GM18870 (cell line): Measurements from ENCODE around the gene IL27RA.
"Not testable (repeated sequence)": the region's sequence is repeated elsewhere in the genome, so short reads cannot be mapped to it uniquely, and the experiment has no call there.

Source experiments
- ATAC-seq: cut with Tn5 transposase; IDR thresholded peaks from one replicate; pipeline ENCODE4 v1.9.1; 2021; ENCODE audit warnings: moderate library complexity; ENCODE audit not compliant: unreplicated experiment

Gene IL27RA

GRCh38 chr19:14027856-14028450 is 3.6 kb upstream of the IL27RA start, which contains the start of gene RLN3:
TSS of gene RLN3 (plus strand) at chr19:14028148. CDS start at chr19:14028205, 57 bp downstream.
- no peak for ATAC-seq

- ATAC-seq = no peak
Observed at GRCh38 chr19:14028901-14029300, 2.7 kb upstream of the IL27RA start.

GRCh38 chr19:14030997-14031718 is 404 bp upstream of the IL27RA start:
- no peak for ATAC-seq

- ATAC-seq = no peak
Observed at GRCh38 chr19:14033946-14034345, 2.4 kb downstream of the IL27RA start.

- ATAC-seq = not testable (repeated sequence)
Observed at GRCh38 chr19:14035159-14035558, 3.6 kb downstream of the IL27RA start.

GRCh38 chr19:14035706-14036105 is 4.1 kb downstream of the IL27RA start:
- no peak for ATAC-seq

- no peak for ATAC-seq
Observed at GRCh38 chr19:14039181-14039580, 7.6 kb downstream of the IL27RA start.

GRCh38 chr19:14042659-14043608 is 11.4 kb downstream of the IL27RA start:
- ATAC-seq = not testable (repeated sequence)

- not testable (repeated sequence) for ATAC-seq
Observed at GRCh38 chr19:14047866-14048265, 16.3 kb downstream of the IL27RA start.

- ATAC-seq = no peak
Observed at GRCh38 chr19:14048443-14049153, 17.0 kb downstream of the IL27RA start.

GRCh38 chr19:14050512-14050911 is 18.9 kb downstream of the IL27RA start:
- ATAC-seq = no peak

GRCh38 chr19:14050961-14051360 is 19.4 kb downstream of the IL27RA start:
- ATAC-seq = not testable (repeated sequence)

- ATAC-seq = no peak
Observed at GRCh38 chr19:14051980-14052379, 20.4 kb downstream of the IL27RA start.

- no peak for ATAC-seq
Observed at GRCh38 chr19:14052470-14052869, 20.9 kb downstream of the IL27RA start.

- no peak for ATAC-seq
Observed at GRCh38 chr19:14053032-14053431, 21.5 kb downstream of the IL27RA start.

GRCh38 chr19:14053500-14053899 is 21.9 kb downstream of the IL27RA start:
- no peak for ATAC-seq

GRCh38 chr19:14054099-14054498 is 22.5 kb downstream of the IL27RA start:
- no peak for ATAC-seq

GRCh38 chr19:14054721-14055120 is 23.2 kb downstream of the IL27RA start:
- ATAC-seq = no peak

- ATAC-seq = no peak
Observed at GRCh38 chr19:14055396-14055795, 23.8 kb downstream of the IL27RA start.

GRCh38 chr19:14056069-14056666 is 24.6 kb downstream of the IL27RA start:
- no peak for ATAC-seq
